ENCODE data around the gene CALML5.

The CALML5 gene

GRCh38 chr10:5500162-5500670, 846 bp upstream of the CALML5 start:
- no peak for FAIRE-seq

- no peak for FAIRE-seq
These were observed 428 bp downstream of the CALML5 start for GRCh38 chr10:5498791-5499492.

DNA sequence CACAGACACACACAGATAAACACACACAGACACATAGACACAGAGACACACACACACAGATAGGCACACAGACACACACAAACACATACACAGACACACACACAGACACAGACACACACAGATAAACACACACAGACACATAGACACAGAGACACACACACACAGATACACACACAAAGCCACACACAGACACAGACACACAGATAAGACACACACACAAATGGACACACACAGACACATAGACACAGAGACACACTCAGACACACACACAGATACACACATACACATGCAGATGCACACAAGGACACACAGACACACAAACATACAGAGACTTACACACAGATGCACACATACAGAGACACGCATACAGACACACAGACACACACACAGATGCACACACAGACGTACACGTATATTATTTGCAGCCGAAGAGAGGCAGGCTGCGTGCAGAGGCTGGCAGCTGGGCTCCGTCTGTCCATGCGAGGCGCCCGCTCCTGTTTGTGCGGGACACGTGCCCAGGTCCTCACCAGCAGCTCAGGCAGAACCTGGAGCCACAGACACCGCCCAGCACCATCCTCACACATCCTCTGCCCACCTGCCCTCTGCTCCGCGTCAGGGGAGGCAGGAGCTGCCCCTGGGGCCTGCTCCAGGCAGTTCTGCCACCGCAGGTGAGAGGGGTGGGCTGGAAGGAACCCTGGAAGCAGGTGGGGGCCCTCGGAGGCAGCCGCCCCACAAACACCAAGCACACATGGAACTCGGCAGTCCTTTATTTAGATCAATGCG, 1.2 kb downstream of the CALML5 start:
- FAIRE-seq: no peak

GRCh38 chr10:5497289-5497688, 2.1 kb downstream of the CALML5 start:
- FAIRE-seq: no peak

- no peak for FAIRE-seq
These were observed 2.8 kb downstream of the CALML5 start for GRCh38 chr10:5496261-5497250.

GRCh38 chr10:5494611-5495010, 4.8 kb downstream of the CALML5 start:
- FAIRE-seq: no peak

DNA sequence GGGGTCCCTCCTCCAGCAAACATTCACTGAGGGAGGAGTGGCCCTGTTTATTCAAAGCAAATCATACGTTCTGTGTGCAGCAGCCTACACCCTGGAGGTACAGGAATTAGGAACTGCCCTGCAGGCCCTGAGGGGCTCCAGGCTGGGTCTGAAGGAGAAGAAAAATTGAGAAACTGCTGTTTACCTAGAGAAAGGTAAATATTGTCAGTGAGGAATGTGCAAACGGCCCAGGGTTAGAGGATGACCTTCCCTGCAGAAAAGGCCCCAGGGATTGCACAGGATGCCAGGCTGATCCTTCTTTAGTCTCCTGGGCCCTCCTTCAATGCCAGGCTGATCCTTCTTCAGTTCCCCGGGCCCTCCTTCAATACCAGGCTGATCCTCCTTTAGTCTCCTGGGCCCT, 5.7 kb downstream of the CALML5 start:
- no peak for FAIRE-seq

- FAIRE-seq: no peak
These were observed 6.3 kb downstream of the CALML5 start for GRCh38 chr10:5492929-5493576.

GRCh38 chr10:5492322-5492855, 7.0 kb downstream of the CALML5 start:
- no peak for FAIRE-seq

- FAIRE-seq: no peak
These were observed 7.9 kb downstream of the CALML5 start for GRCh38 chr10:5491477-5491876.

GRCh38 chr10:5490698-5491464, 8.5 kb downstream of the CALML5 start:
- FAIRE-seq: no peak

DNA sequence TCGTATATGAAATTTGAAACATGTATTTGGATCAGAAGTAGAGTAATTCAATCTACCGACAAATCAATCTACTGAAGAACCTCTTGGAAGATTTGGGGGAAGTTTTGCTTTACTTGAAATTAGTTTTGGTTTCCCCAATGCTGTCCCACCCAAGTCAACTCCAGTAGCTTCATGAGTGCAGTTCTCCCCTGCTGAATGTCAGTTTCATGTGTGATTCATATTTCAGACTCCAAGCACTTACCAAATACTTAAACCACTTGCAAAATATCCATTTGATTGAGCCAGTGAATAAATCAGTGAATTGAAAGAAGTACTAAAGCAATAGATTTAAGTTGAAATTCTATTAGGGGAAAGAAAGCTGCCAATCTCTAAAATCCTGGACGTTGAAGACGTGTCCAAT, 9.3 kb downstream of the CALML5 start:
- FAIRE-seq: no peak

GRCh38 chr10:5488272-5489161, 10.9 kb downstream of the CALML5 start:
- FAIRE-seq: no peak

- no peak for FAIRE-seq
These were observed 12.5 kb downstream of the CALML5 start for GRCh38 chr10:5486853-5487235.

DNA sequence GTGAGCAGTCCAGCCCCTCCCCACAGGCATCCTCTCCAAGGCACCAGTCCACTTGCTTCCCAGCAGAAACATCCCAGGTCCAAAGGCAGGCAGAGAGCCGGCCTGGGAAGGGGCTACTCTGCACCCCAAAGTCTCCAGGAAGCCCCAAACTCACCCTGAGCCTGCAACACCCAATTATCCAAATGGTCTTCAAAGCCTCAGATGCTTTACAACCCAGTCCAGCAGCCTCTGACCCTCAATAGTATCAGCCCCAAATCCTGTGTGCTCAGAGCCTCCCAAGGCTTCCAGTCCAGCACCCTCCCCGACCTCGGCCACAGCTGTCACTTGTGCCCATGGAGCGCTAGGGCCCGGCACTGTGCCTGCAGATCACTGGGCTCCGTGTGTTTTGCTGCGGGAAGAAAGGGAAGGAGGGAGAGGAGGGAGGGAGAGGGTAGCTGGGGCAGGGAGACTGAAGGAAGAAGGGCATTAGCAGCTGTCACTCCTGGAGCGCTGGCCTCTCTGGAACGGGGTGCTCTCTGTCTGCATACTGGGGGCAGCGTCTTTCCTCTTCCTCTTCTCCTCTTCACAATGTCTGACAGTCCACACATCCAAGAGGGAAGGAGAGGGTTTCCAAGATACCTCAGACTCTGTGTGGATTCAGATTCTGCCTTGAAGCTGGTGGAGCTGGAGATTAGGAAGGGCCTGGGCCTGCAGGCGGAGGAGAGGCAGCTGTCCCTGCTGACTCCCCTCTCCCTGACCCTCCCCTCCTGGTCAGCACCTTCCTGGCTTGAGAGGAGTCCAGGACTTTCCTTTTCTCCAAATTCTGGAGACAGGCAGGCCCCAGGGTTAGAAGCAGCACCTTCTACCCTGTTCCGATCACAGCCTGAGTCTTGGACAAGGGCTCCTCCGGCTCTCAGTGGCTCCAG, 13.2 kb downstream of the CALML5 start:
- no peak for FAIRE-seq

DNA sequence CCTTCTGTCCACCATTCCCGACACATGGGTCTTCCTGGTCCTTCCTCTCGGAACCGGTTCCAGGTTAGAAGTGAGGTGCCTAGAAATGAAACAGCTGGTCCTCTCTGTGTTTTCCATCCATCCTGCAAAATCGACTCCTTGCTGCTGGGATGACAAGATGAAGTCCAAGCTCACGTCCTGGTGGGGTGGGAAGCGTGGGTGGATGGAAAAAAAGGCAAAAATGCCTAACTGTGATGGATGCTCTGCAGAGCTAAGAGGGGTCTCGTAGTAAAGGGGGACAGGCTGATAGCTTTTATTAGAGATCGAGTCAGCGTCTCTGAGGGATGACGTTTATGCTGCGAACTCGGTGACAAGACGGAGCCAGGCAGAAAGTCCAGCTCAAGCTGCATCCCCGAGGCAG, 14.1 kb downstream of the CALML5 start:
- FAIRE-seq: no peak

- FAIRE-seq: no peak
These were observed 15.2 kb downstream of the CALML5 start for GRCh38 chr10:5484205-5484604.

DNA sequence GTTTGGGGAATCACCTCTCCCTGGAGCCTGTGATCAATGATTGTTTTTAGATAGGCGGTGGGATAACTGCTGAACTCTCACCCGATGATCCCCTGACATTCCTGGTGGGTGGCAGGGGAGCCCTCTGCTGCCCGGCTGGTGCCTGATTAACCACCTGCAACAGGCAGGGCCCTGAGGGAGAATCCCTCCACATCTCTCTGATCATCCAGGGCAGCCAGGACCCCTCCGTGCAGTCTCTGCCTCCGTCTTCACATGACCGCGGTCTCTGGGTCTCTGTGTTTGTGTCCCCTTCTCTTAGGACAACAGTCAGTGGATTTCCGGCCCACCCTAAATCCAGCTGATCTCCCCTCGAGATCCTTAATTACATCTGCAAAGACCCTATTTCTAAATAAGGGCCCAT, 17.4 kb downstream of the CALML5 start:
- FAIRE-seq: no peak

DNA sequence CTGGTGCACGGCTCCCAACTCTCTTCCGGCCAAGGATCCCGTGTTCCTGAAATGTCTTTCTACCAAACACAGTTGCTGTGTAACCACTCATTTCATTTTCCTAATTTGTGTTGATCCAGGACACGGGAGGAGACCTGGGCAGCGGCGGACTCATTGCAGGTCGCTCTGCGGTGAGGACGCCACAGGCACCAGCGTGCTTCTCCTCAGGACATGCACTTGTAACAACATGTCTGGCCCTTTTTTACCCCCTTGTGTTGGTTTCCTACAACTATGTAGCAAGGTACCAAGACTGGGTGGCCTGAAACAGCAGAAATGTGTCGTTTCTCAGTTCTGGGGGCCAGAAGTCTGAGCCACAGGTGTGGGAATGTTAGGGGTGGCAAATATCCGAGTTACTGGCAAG, 18.2 kb downstream of the CALML5 start:
- FAIRE-seq: no peak
